Upper lobe of right lung (tissue), 1 donor: Measurements from ENCODE around the gene KHDRBS1. TPM values are rescaled to one million over a fixed set of nuclear protein-coding genes. Genes with fewer than 3 reads are reported as not detected.

Experiments used
- ATAC-seq: fragments of 200-7000 bp; cut with Tn5 transposase; one replicate; pipeline ENCODE4 v1.9.1; 2020; ENCODE audit warnings: mild to moderate bottlenecking, moderate library complexity
- DNase-seq: peaks from one replicate; pipeline ENCODE4 v3.0.0-alpha.2; 2020
- H3K27ac ChIP-seq: fragments of 200-600 bp; one replicate; pipeline ENCODE4 v1.8.0; 2022
- H3K27me3 ChIP-seq: fragments of 200-600 bp; one replicate; pipeline ENCODE4 v1.8.0; 2022; ENCODE audit warnings: mild to moderate bottlenecking
- H3K36me3 ChIP-seq: fragments of 200-600 bp; one replicate; pipeline ENCODE4 v1.8.0; 2022
- H3K4me1 ChIP-seq: fragments of 200-600 bp; one replicate; pipeline ENCODE4 v1.8.0; 2022
- H3K4me3 ChIP-seq: fragments of 200-600 bp; one replicate; pipeline ENCODE4 v1.8.0; 2022; ENCODE audit warnings: mild to moderate bottlenecking
- H3K9me3 ChIP-seq: fragments of 200-600 bp; one replicate; pipeline ENCODE4 v1.8.0; 2022
- intact Hi-C: fragments of 100-400 bp; cut with DNase I; formaldehyde crosslinking; loops from one replicate; pipeline ENCODE4 v1.11.0; 2022
- total RNA-seq: library from RNA; stranded (reverse); fragmentation: NEBNext Ultra II Directional; extraction: Animal tissue kit (Norgen Biotek cat#: 25700); gene quantifications from one replicate; pipeline ENCODE4 v1.2.1, GENCODE V29; 2021
- TF ChIP-seq, protein P1 (sequence below): fragments of 200-600 bp; IDR thresholded peaks from one replicate; pipeline ENCODE4 v1.8.0; 2022; ENCODE audit warnings: antibody characterized with exemption
- donor health status: DM: no; HTN: yes; CAD: no; lungs with severe emphysema.

The KHDRBS1 gene
- total RNA-seq, 1 donor from 2014 or later: 81.7 TPM

DNA sequence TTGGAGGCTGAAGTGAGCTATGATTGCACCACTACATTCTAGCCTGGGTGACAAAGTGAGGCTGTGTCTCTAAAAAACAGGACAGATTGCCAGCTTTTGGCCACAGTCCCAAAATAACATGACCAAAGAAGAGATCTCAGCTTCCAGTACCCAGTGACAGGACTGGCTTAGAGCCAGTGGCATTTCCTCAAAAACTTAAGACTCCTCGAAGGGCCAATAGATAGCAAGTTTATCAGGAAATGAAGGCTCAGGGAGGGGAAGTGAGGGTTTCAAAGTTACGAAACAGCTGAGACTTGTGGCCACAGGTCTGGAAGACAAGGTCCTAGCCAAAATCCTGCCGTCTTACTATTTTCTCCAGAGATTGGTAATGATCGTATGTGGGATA lies 52.8 kb downstream of the KHDRBS1 start:
- TF ChIP-seq, protein P1, sequence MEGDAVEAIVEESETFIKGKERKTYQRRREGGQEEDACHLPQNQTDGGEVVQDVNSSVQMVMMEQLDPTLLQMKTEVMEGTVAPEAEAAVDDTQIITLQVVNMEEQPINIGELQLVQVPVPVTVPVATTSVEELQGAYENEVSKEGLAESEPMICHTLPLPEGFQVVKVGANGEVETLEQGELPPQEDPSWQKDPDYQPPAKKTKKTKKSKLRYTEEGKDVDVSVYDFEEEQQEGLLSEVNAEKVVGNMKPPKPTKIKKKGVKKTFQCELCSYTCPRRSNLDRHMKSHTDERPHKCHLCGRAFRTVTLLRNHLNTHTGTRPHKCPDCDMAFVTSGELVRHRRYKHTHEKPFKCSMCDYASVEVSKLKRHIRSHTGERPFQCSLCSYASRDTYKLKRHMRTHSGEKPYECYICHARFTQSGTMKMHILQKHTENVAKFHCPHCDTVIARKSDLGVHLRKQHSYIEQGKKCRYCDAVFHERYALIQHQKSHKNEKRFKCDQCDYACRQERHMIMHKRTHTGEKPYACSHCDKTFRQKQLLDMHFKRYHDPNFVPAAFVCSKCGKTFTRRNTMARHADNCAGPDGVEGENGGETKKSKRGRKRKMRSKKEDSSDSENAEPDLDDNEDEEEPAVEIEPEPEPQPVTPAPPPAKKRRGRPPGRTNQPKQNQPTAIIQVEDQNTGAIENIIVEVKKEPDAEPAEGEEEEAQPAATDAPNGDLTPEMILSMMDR: no peak
- intact Hi-C loops: no loop called here
- Histone ChIP-seq H3K9me3 (no peaks in the 10 kb centered on the region), H3K4me1 (peaks cover 33% of the 10 kb centered on the region), H3K27me3 (no peaks in the 10 kb centered on the region), H3K4me3 (no peak overlapping the region), H3K36me3 (peaks cover 2% of the 10 kb centered on the region), H3K27ac (peak overlapping the region; percentile 31)
- ATAC-seq: peak; percentile 88
- DNase-seq: no peak

DNA sequence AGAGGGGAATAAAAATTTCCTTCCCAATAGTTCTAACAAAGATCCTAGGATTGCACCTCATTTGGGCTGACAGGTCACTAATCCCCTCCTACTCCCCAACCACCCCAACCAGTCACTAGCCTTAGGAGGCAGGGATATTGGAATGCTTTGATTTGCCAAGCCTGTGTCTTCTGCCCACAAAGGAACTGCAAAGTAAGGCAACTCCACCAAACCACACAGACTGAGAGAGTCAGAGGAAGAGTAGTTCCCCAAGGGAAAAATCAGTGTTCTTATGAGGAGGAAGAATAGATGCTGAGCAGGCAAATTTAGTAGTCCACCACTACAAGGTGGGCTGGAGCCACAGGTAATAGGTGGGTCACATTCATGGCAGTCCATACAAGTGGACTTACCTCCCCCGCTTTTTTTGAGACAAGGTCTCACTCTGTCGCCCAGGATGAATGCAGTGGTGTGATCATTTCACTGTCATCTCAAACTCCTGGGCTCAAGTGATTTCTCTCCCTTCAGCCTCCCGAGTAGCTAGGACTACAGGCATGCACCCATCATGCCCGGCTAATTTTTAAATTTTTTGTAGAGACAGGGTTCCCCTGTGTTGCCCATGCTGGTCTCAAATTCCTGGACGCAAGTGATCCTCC lies 55.4 kb downstream of the KHDRBS1 start:
- Histone ChIP-seq H3K4me1 (peaks cover 34% of the 10 kb centered on the region), H3K27me3 (no peaks in the 10 kb centered on the region), H3K27ac (no peak overlapping the region), H3K36me3 (no peaks in the 10 kb centered on the region), H3K4me3 (no peak overlapping the region), H3K9me3 (no peaks in the 10 kb centered on the region)
- DNase-seq: no peak
- TF ChIP-seq, protein P1: no peak
- no peak for ATAC-seq
- intact Hi-C loops: no loop called here

DNA sequence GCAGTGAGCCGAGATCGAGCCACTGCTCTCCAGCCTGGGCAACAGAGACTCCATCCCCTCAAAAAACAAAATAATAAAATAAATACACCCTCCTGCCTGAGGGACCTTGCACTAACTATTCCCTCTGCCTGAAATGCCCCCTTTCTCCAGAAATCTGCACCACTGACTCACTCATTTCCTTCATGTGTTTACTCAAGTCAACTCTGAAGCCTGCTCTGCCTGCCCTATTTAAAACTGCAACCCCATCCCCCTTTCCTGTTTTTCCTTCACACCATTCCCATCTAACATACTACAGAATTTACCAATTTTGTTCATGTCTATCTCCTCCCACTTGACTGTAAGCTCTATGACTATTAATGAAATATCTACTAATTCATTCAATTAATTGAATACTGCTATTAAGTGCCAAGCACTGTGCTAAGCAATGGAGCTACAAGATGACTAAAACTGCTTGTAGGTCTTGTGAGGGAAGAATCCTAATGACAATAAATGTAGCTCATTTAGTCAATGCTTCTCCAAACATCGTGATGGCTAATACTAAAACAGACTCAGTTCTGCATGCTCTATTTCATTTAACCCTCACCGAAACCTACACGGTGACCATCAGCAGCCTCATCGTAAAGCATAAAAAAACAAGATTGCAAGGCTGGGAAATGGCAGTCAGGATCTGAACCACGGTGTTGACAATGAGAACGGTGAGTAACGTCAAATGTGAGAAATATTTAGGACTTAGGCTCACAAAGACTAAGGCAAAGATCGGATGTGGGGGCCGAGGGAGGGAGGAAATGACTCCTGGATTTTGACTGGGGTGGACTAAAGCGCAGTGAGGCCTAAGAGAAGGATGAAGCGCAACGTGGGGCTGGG lies 58.3 kb downstream of the KHDRBS1 start:
- Histone ChIP-seq H3K27ac (peak overlapping the region; percentile 84), H3K4me3 (peak overlapping the region; percentile 72), H3K9me3 (no peaks in the 10 kb centered on the region), H3K4me1 (peaks cover 24% of the 10 kb centered on the region), H3K36me3 (peaks cover 15% of the 10 kb centered on the region), H3K27me3 (no peaks in the 10 kb centered on the region)
- DNase-seq (no peak), ATAC-seq (no peak)
- intact Hi-C loops: no loop called here
- TF ChIP-seq, protein P1: no peak

DNA sequence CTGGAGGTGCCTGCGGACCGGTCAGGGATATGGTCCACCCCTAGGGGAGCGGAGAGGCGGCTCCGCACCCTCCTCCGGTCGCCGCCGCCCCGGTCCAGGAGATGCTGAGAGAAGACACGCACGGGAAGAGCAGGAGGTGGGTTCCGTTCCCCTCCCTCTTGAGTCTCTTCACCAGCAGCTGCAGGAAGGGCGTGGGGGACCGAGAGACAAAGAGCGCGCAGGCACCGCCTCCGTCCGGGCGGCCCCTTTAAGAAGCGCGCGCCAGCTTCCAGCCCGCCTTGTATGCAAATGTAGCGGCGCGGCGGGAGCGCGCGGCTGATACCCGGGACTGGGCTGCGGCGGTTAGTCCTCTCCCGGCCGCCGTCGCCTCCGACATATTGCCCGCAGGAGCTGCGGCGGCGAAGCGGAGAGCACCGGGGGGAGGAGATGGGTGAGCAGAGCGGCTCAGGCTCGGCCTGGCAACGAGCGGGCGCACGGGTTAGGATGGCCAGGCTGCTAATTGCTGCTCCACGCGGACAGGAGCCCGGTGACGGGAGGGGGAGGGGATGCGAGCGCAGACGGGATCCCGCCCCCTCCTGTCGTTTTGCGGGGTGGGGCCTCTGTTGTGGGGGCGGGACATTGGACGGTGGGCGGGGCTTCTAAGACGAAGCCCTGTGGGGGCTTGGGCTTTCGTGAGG lies 59.1 kb downstream of the KHDRBS1 start, which contains the start of gene TMEM39B:
Gene TMEM39B, plus strand, starts transcription at position 318 of the 677 bp plus-strand sequence. Its CDS starts 109 bp downstream, at position 427.
- peak; percentile 98 for DNase-seq
- ATAC-seq: peak; percentile 96
- intact Hi-C loops: no loop called here
- TF ChIP-seq, protein P1: no peak
- Histone ChIP-seq H3K27ac (peak within 1 kb of the TSS; percentile 84), H3K9me3 (no peaks in the 10 kb centered on the region), H3K4me1 (peaks cover 18% of the 10 kb centered on the region), H3K27me3 (no peaks in the 10 kb centered on the region), H3K36me3 (peaks cover 23% of the 10 kb centered on the region), H3K4me3 (peak within 1 kb of the TSS; percentile 72)

DNA sequence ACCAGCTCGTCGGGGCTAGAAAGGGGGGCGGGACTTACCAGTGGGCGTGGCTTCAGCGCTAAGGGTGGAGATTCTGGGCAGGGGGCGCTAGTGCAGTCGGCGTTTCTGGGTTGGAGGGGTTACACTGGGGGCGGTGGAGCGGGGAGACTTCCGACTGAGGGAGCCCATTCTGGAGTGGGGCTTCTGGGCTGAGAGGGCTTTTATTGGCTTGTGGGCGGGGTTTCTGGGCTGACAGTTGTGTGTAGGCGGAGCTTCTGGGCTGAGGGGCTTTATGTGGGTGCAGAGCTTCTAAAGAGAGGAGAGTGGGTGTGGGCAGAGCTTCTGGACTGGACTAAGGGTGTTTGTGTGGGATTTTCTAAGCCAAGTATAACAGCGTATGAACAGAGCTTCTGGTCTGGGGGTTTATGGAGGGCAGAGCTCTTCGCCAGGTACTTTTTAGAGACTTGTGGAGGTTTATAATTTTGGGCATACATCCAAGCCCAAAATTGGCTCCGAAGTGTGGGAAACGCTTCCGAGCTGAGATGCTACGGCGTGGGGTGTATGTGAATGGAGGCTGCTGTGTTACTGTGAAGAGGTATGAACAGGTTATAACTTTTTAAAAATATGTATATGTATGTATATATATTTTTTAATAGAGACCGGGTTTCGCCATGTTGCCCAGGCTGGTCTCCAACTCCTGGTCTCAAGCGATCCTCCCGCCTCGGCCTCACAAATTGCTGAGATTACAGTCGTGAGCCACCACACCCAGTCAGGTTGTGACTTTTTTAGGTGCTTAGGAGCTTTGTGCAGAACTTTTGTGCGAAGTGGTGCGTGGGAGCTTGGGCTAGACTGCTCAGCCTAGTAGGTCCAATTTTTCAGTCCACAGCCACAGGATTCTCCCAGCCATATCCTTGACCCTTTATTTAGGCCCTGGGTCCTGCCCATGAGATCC lies 59.9 kb downstream of the KHDRBS1 start:
- Histone ChIP-seq H3K27ac (peak overlapping the region; percentile 84), H3K27me3 (no peaks in the 10 kb centered on the region), H3K4me3 (peak overlapping the region; percentile 72), H3K9me3 (no peaks in the 10 kb centered on the region), H3K4me1 (peaks cover 18% of the 10 kb centered on the region), H3K36me3 (peaks cover 31% of the 10 kb centered on the region)
- DNase-seq (peak; percentile 53), ATAC-seq (no peak)
- TF ChIP-seq, protein P1: no peak
- intact Hi-C loops: no loop called here
